WI38 (cell line): ENCODE results near the gene CCHCR1.

Experiments
- H3K4me3 ChIP-seq: 2 replicates; pipeline ENCODE4 v1.5.1; 2011; ENCODE audit warnings: low read depth, mild to moderate bottlenecking, control low read depth, low read length
- CTCF ChIP-seq: IDR thresholded peaks from 2 replicates; pipeline ENCODE4 v1.5.1; 2012; ENCODE audit warnings: low read depth, mild to moderate bottlenecking, control low read depth, low read length

The CCHCR1 gene

GRCh38 chr6:31115941-31116560, 41.6 kb downstream of the CCHCR1 start:
- TF ChIP-seq CTCF, result no peak
- no peak overlapping the region for H3K4me3 ChIP-seq

GRCh38 chr6:31114970-31115849, 42.4 kb downstream of the CCHCR1 start:
- peak overlapping the region; percentile 18; the same call in 1 of the 2 replicates for H3K4me3 ChIP-seq
- no peak for TF ChIP-seq CTCF

GRCh38 chr6:31114541-31114878, 43.1 kb downstream of the CCHCR1 start, which contains the start of gene PSORS1C1:
Gene PSORS1C1, plus strand, starts transcription at chr6:31114800. Its CDS starts 14,833 bp downstream, at chr6:31129633.
- peak within 1 kb of the TSS; percentile 18; the same call in 1 of the 2 replicates for H3K4me3 ChIP-seq
- TF ChIP-seq CTCF, result no peak

GRCh38 chr6:31113861-31114540, 43.6 kb downstream of the CCHCR1 start:
- no peak overlapping the region for H3K4me3 ChIP-seq
- no peak for TF ChIP-seq CTCF

- TF ChIP-seq CTCF, result no peak
- no peak within 1 kb of the TSS for H3K4me3 ChIP-seq
These were observed 45.1 kb downstream of the CCHCR1 start, which contains the start of gene C6orf15 for GRCh38 chr6:31112478-31112877. Gene C6orf15, minus strand, starts transcription at chr6:31112575. Its CDS starts 20 bp downstream, at chr6:31112555.

- no peak for TF ChIP-seq CTCF
These were observed 45.9 kb downstream of the CCHCR1 start for GRCh38 chr6:31111712-31112111.

More at GRCh38 chr6:31111712-31112111, 45.9 kb downstream of the CCHCR1 start:
- no peak overlapping the region for H3K4me3 ChIP-seq
